ENCODE measurements around the gene FAM76B. TPM values are rescaled to one million over a fixed set of nuclear protein-coding genes. Genes with fewer than 3 reads are reported as not detected.

The FAM76B gene
- polyA plus RNA-seq, 1 experiment = 21.2 TPM

GRCh38 chr11:95800438-95800837 lies 10.9 kb upstream of the FAM76B start:
- ChIA-PET CTCF (interaction anchor here (0.6 kb wide), 1 partner anchor 268 kb away, joined by 3 read pairs; no protein-coding TSS in a partner anchor), POLR2A (no interaction called here)
- no peak for DNase-seq (ENCODE audit: low read depth, low spot score)
- no peaks in the 10 kb centered on the region for H3K9me3 ChIP-seq (ENCODE audit: control insufficient read depth, insufficient read depth, low read length)
- H3K27ac ChIP-seq (ENCODE audit: low read depth, low read length) = no peak overlapping the region
- no peak overlapping the region for H3K4me3 ChIP-seq (ENCODE audit: low read depth, low read length)
- TF ChIP-seq CTCF (IDR thresholded peaks at IDR 0.05; ENCODE audit: low read depth, low read length) = no peak
- no peaks in the 10 kb centered on the region for H3K27me3 ChIP-seq (ENCODE audit: control insufficient read depth, insufficient read depth, low read length)

GRCh38 chr11:95799546-95799945 lies 10.0 kb upstream of the FAM76B start:
- no peaks in the 10 kb centered on the region for H3K27me3 ChIP-seq (ENCODE audit: control insufficient read depth, insufficient read depth, low read length)

GRCh38 chr11:95796501-95796900 lies 6.9 kb upstream of the FAM76B start:
- Histone ChIP-seq H3K27me3 (ENCODE audit: control insufficient read depth, insufficient read depth, low read length) (no peaks in the 10 kb centered on the region), H3K4me3 (ENCODE audit: low read depth, low read length) (no peak overlapping the region), H3K9me3 (ENCODE audit: control insufficient read depth, insufficient read depth, low read length) (no peaks in the 10 kb centered on the region), H3K27ac (ENCODE audit: low read depth, low read length) (no peak overlapping the region)
- TF ChIP-seq CTCF (IDR thresholded peaks at IDR 0.05; ENCODE audit: low read depth, low read length) = no peak
- ChIA-PET POLR2A (no interaction called here), CTCF (interaction anchor here (2.0 kb wide), 1 partner anchor 597 kb away, joined by 4 read pairs; no protein-coding TSS in a partner anchor)
- no peak for DNase-seq (ENCODE audit: low read depth, low spot score)

More at GRCh38 chr11:95799546-95799945, 10.0 kb upstream of the FAM76B start:
- Histone ChIP-seq H3K9me3 (ENCODE audit: control insufficient read depth, insufficient read depth, low read length) (no peaks in the 10 kb centered on the region), H3K27ac (ENCODE audit: low read depth, low read length) (no peak overlapping the region), H3K4me3 (ENCODE audit: low read depth, low read length) (no peak overlapping the region)
- CTCF ChIA-PET = no interaction called here
- DNase-seq (ENCODE audit: low read depth, low spot score) = no peak
- POLR2A ChIA-PET = no interaction called here
- no peak for TF ChIP-seq CTCF (IDR thresholded peaks at IDR 0.05; ENCODE audit: low read depth, low read length)

- no peaks in the 10 kb centered on the region for H3K27me3 ChIP-seq (ENCODE audit: control insufficient read depth, insufficient read depth, low read length)
- ChIA-PET POLR2A (no interaction called here), CTCF (interaction anchor here (1.0 to 2.0 kb wide), 2 partner anchors 90 to 598 kb away, joined by 3 to 4 read pairs; no protein-coding TSS in a partner anchor)
- DNase-seq (ENCODE audit: low read depth, low spot score) = no peak
- no peaks in the 10 kb centered on the region for H3K9me3 ChIP-seq (ENCODE audit: control insufficient read depth, insufficient read depth, low read length)
- no peak overlapping the region for H3K27ac ChIP-seq (ENCODE audit: low read depth, low read length)
- TF ChIP-seq CTCF (IDR thresholded peaks at IDR 0.05; ENCODE audit: low read depth, low read length) = no peak
- H3K4me3 ChIP-seq (ENCODE audit: low read depth, low read length) = no peak overlapping the region
Observed at GRCh38 chr11:95795627-95796295, 6.2 kb upstream of the FAM76B start.

- TF ChIP-seq CTCF (IDR thresholded peaks at IDR 0.05; ENCODE audit: low read depth, low read length) = no peak
- Histone ChIP-seq H3K27ac (ENCODE audit: low read depth, low read length) (no peak overlapping the region), H3K9me3 (ENCODE audit: control insufficient read depth, insufficient read depth, low read length) (peaks cover 2% of the 10 kb centered on the region; the same call in 1 of the 2 replicates), H3K27me3 (ENCODE audit: control insufficient read depth, insufficient read depth, low read length) (no peaks in the 10 kb centered on the region), H3K4me3 (ENCODE audit: low read depth, low read length) (no peak overlapping the region)
- DNase-seq (ENCODE audit: low read depth, low spot score) = no peak
- POLR2A ChIA-PET = no interaction called here
- CTCF ChIA-PET = no interaction called here
Observed at GRCh38 chr11:95794086-95794485, 4.5 kb upstream of the FAM76B start.

Measured in AG04450 (cell line).